H1 (cell line): ENCODE data around the gene CORT. TPM values are rescaled to one million over a fixed set of nuclear protein-coding genes. Genes with fewer than 3 reads are reported as not detected.

Source experiments
- BACH1 ChIP-seq: IDR thresholded peaks from 2 replicates; pipeline ENCODE4 v1.6.1; 2012; ENCODE audit warnings: low read length, improper control_type of control experiment
- BCL11A ChIP-seq, 2 experiments: IDR thresholded peaks; one replicate each; pipeline ENCODE4 v1.6.1; 2011; ENCODE audit warnings: low read depth in 2 of 2, low read length in 2 of 2, mild to moderate bottlenecking in 2 of 2
- CBX8 ChIP-seq: fragments of 300-800, 300-1000 bp; sonication (generic); IDR thresholded peaks from 2 replicates; pipeline ENCODE4 v1.7.1; 2016; ENCODE audit warnings: low read depth, low read length, borderline replicate concordance
- CHD1 ChIP-seq: IDR thresholded peaks from 2 replicates; pipeline ENCODE4 v1.6.1; 2012; ENCODE audit warnings: low read depth, low read length, improper control_type of control experiment
- E2F6 ChIP-seq: IDR thresholded peaks from 2 replicates; pipeline ENCODE4 v1.6.1; 2012; ENCODE audit warnings: inconsistent platforms
- EGR1 ChIP-seq: IDR thresholded peaks from 2 replicates; pipeline ENCODE4 v1.6.1; 2011; ENCODE audit warnings: low read depth, low read length, borderline replicate concordance
- GTF2F1 ChIP-seq: IDR thresholded peaks from 2 replicates; pipeline ENCODE4 v1.6.1; 2012; ENCODE audit warnings: low read depth, low read length, improper control_type of control experiment, borderline replicate concordance
- KDM4A ChIP-seq: IDR thresholded peaks from one replicate; pipeline ENCODE4 v1.7.1; 2012; ENCODE audit warnings: low read depth, mild to moderate bottlenecking, moderate library complexity, low read length, inconsistent platforms; ENCODE audit not compliant: severe bottlenecking
- MAFK ChIP-seq: IDR thresholded peaks from 2 replicates; pipeline ENCODE4 v1.6.1; 2012; ENCODE audit warnings: low read depth, mild to moderate bottlenecking, improper control_type of control experiment, low read length
- NANOG ChIP-seq: IDR thresholded peaks from 2 replicates; pipeline ENCODE4 v1.6.1; 2011; ENCODE audit warnings: low read length, low read depth, mild to moderate bottlenecking, inconsistent platforms; ENCODE audit not compliant: insufficient read depth, poor library complexity, severe bottlenecking
- RXRA ChIP-seq: IDR thresholded peaks from 2 replicates; pipeline ENCODE4 v1.6.1; 2011; ENCODE audit warnings: low read depth, mild to moderate bottlenecking, low read length, moderate library complexity; ENCODE audit not compliant: insufficient read depth
- SIN3A ChIP-seq, 2 experiments: IDR thresholded peaks in 1 of 2; conservative IDR thresholded peaks in 1 of 2; 2 replicates each; pipeline ENCODE4 v1.6.1; 2011 to 2012; ENCODE audit warnings: low read length in 2 of 2, improper control_type of control experiment in 1 of 2, low read depth in 1 of 2, mild to moderate bottlenecking in 1 of 2
- SP1 ChIP-seq: IDR thresholded peaks from 2 replicates; pipeline ENCODE4 v1.6.1; 2011; ENCODE audit warnings: low read depth, low read length
- SP4 ChIP-seq: IDR thresholded peaks from 2 replicates; pipeline ENCODE4 v1.6.1; 2012; ENCODE audit warnings: low read length, inconsistent platforms
- SUZ12 ChIP-seq: fragments of 200-600 bp; sonication (generic); IDR thresholded peaks from 2 replicates; pipeline ENCODE4 v1.6.1; 2012; ENCODE audit warnings: mild to moderate bottlenecking, inconsistent platforms, low read length, moderate library complexity, mixed read lengths
- ZNF274 ChIP-seq: IDR thresholded peaks from 2 replicates; pipeline ENCODE4 v1.7.0; 2012; ENCODE audit warnings: low read length, borderline replicate concordance; ENCODE audit errors: extremely low read depth
- polyA plus RNA-seq, 7 experiments: library from polyadenylated mRNA; depleted of rRNA in 3 of 7; stranded (reverse) in 5 of 7; unstranded in 2 of 7; fragments of >200 nt in 5 of 7; fragments of 200-250 nt in 2 of 7; gene quantifications; 1 replicate in 5 of 7; 2 replicates in 1 of 7; 4 replicates in 1 of 7; pipeline versions ENCODE4 v1.2.1 to v1.2.3, GENCODE V29; 2011 to 2013; ENCODE audit warnings: missing spikeins in 2 of 7, mixed read lengths in 2 of 7
- total RNA-seq: library from RNA; stranded (reverse); fragmentation: NEBNext Ultra II Directional; extraction: Animal tissue kit (Norgen Biotek cat#: 25700); gene quantifications from 2 replicates; pipeline ENCODE4 v1.2.1, GENCODE V29; 2021
- TF ChIP-seq, protein P1 (sequence below): IDR thresholded peaks from 2 replicates; pipeline ENCODE4 v1.6.1; 2012; ENCODE audit warnings: low read length, inconsistent platforms

Gene CORT
- total and polyA plus RNA-seq, 2 of the 8 experiments (the other 6 are each of a cell fraction or from before 2014, with no cell fraction given), result 0.15 to 0.30 TPM

DNA sequence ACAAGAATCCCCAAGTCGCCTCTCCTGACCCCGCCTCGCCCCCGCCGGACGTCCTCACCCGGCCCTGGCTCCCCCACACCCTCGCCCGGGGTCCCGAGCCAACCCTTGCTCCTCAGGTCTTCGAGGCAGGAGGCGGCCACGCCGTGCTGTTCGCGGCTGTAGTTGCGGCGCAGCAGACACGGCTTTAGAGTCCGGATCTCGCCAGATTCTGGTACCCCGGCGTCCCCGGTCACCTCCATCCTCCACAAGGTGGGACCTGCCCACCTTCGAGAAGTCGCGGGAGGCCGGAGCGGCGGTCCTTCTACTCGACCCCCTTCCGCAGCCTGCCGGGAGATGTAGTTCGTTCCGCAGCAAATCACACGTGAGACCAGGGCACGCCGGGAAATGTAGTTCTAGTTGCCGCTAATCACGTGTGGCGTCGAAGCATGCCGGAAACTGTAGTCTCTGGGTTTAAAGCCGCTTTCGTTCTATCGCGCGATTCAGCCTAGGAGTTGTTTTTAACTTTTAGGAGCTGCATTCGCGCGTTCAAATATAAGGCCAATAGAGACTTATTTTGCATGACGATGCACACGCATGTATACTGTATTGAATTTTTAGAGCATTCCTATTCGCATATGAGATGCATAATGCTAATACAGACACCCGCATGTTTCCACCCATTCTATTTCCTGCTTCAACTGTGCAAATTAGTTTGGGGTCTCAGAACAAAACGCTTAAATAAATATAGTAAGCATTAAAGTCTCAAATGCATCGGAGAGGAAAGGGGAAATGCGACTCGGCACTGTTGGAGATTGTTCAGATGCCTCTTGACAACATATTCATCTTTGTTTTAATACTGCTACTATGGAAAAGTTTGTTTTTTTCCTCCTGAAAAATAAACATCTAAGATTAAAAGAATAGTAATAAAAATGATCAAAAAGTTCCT, 22.7 kb downstream of the CORT start, which contains the start of gene DFFA (continued):
- TF ChIP-seq SIN3A (conservative IDR thresholded peaks at IDR 0.05 in 1 of 2, IDR thresholded peaks at IDR 0.05 in 1 of 2; ENCODE audit: low read depth in 1 of 2, low read length in 2 of 2) (peak; percentile 75 to 86; a peak in 1 of 4 replicates), GTF2F1 (no peak; the same call in 1 of the 2 replicates), KDM4A (no peak), SP4 (peak; percentile 38; the same call in 1 of the 2 replicates), SP1 (peak; percentile 73; the same call in 1 of the 2 replicates), MAFK (no peak), BACH1 (no peak; the same call in 1 of the 2 replicates), NANOG (peak; percentile 16), CBX8 (no peak), RXRA (no peak), EGR1 (0 out of 2 replicates have a peak, but pooled peaks have one; percentile 18), BCL11A (IDR thresholded peaks at IDR 0.05; ENCODE audit: low read depth in 2 of 2, low read length in 2 of 2) (no peak), ZNF274 (no peak), E2F6 (peak; percentile 83; the same call in 1 of the 2 replicates), CHD1 (no peak), SUZ12 (no peak)
- TF ChIP-seq, protein P1, sequence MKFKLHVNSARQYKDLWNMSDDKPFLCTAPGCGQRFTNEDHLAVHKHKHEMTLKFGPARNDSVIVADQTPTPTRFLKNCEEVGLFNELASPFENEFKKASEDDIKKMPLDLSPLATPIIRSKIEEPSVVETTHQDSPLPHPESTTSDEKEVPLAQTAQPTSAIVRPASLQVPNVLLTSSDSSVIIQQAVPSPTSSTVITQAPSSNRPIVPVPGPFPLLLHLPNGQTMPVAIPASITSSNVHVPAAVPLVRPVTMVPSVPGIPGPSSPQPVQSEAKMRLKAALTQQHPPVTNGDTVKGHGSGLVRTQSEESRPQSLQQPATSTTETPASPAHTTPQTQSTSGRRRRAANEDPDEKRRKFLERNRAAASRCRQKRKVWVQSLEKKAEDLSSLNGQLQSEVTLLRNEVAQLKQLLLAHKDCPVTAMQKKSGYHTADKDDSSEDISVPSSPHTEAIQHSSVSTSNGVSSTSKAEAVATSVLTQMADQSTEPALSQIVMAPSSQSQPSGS, result no peak
